SW 1271 (cell line): ENCODE results near the gene SLA2.
"Not testable (repeated sequence)": the region's sequence is repeated elsewhere in the genome, so short reads cannot be mapped to it uniquely, and the experiment has no call there.

ENCODE experiments used
- DNase-seq, 2 experiments: peaks; one replicate each; lab custom pipeline; 2025; lab: John Stamatoyannopoulos, UW

SLA2 gene, protein sequence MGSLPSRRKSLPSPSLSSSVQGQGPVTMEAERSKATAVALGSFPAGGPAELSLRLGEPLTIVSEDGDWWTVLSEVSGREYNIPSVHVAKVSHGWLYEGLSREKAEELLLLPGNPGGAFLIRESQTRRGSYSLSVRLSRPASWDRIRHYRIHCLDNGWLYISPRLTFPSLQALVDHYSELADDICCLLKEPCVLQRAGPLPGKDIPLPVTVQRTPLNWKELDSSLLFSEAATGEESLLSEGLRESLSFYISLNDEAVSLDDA

GRCh38 chr20:36645998-36646397, at the start of gene SLA2:
TSS of gene SLA2 (minus strand) at chr20:36646196. CDS start at chr20:36641335, 4,861 bp downstream.
- DNase-seq: no peak

- DNase-seq: not testable (repeated sequence)
Measured at GRCh38 chr20:36695467-36695866, 49.5 kb upstream of the SLA2 start.

DNA sequence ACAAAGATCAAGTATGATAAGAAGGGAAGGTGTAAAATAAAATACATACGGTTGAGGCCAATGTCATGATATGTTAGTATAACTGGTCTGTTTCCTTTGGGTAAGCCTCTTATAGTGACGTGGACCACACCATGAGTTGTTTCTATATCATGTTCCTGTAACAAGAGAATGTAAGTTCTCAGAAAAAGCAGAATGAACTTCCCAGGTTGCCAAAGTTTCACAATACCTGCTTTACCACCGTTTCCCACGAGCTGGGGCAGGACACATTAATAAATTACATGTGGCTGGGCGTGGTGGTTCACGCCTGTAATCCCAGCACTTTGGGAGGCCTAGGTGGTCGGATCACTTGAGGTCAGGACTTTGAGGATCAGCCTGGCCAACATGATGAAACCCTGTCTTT, 42.6 kb upstream of the SLA2 start:
- DNase-seq: no peak

GRCh38 chr20:36687850-36688249, 41.9 kb upstream of the SLA2 start:
- no peak for DNase-seq

GRCh38 chr20:36686944-36687343, 40.9 kb upstream of the SLA2 start:
- DNase-seq: no peak

DNA sequence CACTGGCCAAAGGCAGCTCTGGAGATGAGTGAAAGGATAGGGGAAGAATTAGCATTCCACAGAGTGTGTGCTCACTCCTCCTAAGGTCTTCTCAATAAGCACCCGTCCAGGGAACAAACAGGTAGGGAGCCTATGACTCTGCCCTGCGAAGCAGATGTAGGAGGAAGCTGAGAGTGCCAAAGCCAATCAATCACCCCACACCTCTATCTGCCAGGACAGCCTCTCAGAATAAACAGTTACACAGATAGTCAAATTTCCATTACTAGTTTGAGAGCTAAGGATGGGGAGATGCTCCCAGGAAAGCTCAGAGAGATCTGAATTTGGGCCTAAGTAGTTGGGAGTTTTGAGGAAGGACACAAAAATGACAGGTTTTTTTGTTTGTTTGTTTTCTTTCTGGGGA, 40.5 kb upstream of the SLA2 start:
- no peak for DNase-seq

- DNase-seq: no peak
Measured at GRCh38 chr20:36684747-36685146, 38.8 kb upstream of the SLA2 start.

GRCh38 chr20:36682311-36682710, 36.3 kb upstream of the SLA2 start:
- DNase-seq: no peak

- DNase-seq: no peak
Measured at GRCh38 chr20:36677422-36677771, 31.4 kb upstream of the SLA2 start.

DNA sequence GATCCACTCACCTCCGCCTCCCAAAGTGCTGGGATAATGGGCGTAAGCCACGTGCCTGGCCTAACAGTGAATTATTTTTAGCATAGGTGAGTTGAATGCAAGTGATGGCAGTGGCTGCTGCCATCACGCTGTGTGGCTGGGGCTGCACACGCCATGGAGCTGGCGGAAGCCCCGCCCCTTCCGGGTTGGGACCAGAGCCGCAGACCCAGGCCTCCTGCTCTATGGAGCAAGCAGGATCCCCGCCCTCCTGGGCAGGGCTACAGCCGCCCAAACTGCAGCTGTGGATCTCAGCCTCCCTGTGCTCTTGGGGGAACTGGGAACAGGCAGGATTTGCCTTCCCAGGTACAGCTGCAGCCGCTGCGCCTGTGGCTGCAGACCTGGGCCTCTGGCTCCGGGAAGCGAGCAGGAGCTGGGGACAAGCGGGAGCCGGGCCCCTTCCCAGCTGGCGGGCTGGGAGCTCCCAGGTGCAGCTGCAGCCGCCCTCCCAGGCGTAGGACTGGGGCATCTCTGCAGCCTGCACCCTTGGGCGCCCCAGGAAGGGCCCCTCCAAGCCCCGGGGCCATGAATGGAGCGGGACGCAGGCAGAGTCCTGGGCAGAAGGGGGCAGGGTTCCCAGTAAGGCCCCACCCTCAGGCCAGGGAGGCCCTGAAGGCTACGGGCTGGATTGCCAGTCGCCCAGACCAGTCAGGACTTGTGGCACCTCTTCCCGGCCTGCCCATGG, 30.9 kb upstream of the SLA2 start:
- no peak for DNase-seq

DNA sequence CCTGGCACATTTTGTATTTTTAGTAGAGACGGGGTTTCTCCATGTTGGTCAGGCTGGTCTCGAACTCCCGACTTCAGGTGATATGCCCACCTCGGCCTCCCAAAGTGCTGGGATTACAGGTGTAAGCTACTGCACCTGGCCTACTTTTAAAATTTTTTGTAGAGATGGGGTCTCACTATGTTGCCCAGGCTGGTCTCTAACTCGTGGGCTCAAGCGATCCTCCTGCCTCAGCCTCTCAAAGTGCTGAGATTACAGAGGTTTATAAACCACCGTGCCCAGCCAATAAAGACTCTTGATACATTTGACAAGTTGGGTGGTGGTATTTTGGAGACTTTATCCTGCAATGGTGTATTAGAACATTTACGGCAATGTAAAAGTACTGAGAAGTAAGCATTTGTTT, 29.5 kb upstream of the SLA2 start:
- not testable (repeated sequence) for DNase-seq

DNA sequence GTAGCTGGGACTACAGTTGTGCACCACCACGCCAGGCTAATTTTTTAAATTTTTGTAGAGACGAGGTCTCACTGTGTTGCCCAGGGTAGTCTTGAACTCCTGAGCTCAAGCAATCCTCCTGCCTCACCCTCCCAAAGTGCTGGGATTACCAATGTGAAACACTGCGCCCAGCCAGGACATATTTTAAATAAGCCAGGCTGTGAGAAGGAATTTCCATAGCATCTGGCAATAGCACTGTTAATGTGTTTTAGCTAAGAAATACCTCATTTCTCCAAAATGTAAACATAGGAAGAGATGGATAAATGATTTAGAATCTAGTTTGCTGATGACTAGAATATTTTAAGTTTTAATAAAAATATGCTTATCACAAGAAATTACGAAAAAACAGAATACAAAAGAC, 27.0 kb upstream of the SLA2 start:
- DNase-seq: no peak

DNA sequence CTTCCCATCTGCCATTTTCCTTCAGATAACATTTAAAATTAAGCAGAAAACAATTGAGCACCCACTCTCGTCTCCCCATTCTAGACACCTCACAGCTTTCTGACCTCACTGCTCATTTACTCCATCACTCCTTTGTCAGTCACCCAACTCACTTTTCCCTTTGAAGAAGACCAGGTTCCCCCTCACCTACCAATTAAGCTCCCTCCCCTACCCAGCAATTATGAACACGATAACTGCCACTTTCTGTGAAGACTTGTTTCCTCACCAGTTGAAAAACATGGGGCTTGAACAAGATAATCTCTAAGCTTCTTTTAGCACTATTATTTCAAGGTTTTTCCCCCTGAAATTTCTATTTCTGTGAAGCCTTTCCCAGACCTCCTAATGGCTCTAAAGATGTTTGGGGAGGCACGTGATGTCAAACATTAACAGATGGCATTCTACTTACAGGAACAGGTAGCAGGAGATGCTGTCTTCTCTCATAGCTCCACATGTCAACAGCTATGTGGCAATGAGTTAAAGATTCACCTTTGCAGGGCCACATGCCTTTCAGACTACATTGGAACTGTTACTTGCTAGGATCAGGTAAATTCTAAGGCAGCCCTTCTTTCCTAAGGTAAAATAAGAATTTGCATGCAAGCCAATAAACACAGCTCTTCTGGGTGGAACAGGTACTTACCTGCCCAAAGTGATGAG, 24.8 kb upstream of the SLA2 start:
- no peak for DNase-seq

- DNase-seq: peak in 1 of 2 experiments; percentile 44
Measured at GRCh38 chr20:36666181-36666740, 20.3 kb upstream of the SLA2 start.

- DNase-seq: no peak
Measured at GRCh38 chr20:36663031-36663430, 17.0 kb upstream of the SLA2 start.

- DNase-seq: no peak
Measured at GRCh38 chr20:36658300-36658699, 12.3 kb upstream of the SLA2 start.

- DNase-seq: no peak
Measured at GRCh38 chr20:36656733-36657132, 10.7 kb upstream of the SLA2 start.

GRCh38 chr20:36655004-36655403, 9.0 kb upstream of the SLA2 start:
- DNase-seq: no peak

- no peak for DNase-seq
Measured at GRCh38 chr20:36654506-36654905, 8.5 kb upstream of the SLA2 start.

GRCh38 chr20:36653456-36653855, 7.5 kb upstream of the SLA2 start:
- no peak for DNase-seq

DNA sequence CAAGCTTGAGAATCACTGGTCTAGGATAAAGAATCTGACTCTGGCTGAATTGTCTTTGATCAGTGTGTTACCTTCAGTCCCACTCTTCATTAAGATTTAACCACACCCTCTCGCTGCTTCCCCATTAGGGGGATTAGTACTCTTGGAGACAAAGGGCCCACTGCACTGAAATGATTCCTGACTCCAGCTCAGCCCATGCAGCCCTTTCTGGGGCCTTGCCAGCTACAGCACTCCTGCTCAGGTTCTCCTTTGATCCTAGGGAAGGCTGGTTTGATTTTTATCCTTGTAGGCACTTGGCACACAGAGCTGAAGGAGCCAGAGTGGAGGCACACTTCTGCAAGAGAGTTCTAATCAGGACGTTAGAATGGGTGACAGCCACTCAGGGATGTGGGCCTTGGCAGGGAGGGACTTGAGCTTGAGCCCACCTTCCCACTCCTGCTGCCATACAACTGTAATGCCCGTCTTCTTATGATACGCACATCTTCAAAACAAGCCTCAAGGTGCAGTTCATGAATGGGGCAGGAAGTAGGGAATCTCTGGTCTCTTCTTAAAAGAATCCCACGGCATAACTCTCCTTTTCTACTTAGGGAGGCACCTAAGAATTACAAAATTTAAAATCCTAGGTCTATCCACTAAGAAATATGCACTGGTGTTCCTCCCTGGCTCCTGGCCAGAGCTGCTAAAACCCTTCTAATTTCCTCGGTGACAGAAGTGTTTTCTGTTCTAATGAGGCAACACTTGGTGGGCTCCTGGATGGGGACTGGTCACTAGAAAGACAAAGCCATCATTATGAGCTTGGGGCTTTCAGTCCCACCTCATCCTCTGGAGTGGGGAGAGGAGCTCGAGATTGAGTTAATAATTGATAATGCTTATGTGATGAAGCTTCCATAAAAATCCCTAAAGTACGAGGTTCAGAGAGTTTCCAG, 1.5 kb upstream of the SLA2 start:
- DNase-seq: no peak

DNA sequence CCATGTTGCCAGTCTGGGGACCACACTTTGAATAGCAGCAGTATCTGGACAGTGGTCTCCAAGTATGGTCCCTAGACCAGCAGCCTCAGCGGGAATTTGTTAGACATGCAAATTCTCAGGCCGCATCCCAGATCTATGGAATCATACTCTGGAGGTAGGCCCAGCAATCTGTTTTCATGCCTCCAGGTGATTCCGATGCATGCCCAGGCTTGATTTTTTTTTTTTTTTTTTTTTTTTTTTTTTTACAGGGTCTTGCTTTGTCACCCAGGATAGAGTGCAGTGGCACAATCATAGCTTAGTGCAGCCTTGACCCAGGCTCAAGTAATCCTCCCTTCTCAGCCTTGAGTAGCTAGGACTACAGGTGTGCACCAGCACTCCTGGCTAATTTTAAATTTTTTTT, 682 bp upstream of the SLA2 start:
- DNase-seq: no peak
